Mesothelial cell of epicardium (in vitro differentiated cells): ENCODE data around the gene RUNX2. TPM values are rescaled to one million over a fixed set of nuclear protein-coding genes. Genes with fewer than 3 reads are reported as not detected.

Experiments
- DNase-seq, 2 experiments: peaks; one replicate each; pipeline ENCODE4 v3.0.0; 2021; ENCODE audit warnings: low spot score in 2 of 2; ENCODE audit not compliant: unreplicated experiment in 2 of 2
- H3K27ac Mint-ChIP-seq: 2 replicates; pipeline ENCODE4 v1.8.0; 2021; ENCODE audit warnings: mixed read lengths
- H3K27me3 Mint-ChIP-seq: 2 replicates; pipeline ENCODE4 v1.8.0; 2021; ENCODE audit warnings: low read depth, mixed read lengths
- H3K36me3 Mint-ChIP-seq: 2 replicates; pipeline ENCODE4 v1.8.0; 2021; ENCODE audit warnings: mixed read lengths
- H3K4me1 Mint-ChIP-seq: 2 replicates; pipeline ENCODE4 v1.8.0; 2021; ENCODE audit warnings: mixed read lengths
- H3K4me3 Mint-ChIP-seq: 2 replicates; pipeline ENCODE4 v1.8.0; 2021; ENCODE audit warnings: mild to moderate bottlenecking, moderate library complexity, mixed read lengths
- H3K9me3 Mint-ChIP-seq: 2 replicates; pipeline ENCODE4 v1.8.0; 2021; ENCODE audit warnings: mixed read lengths
- CTCF ChIP-seq: fragments of 200-600 bp; sonication (generic); IDR thresholded peaks from one replicate; pipeline ENCODE4 v1.5.0; 2021; ENCODE audit warnings: antibody characterized with exemption; ENCODE audit not compliant: unreplicated experiment
- total RNA-seq: library from RNA; stranded (reverse); gene quantifications from 3 replicates; pipeline ENCODE4 v1.2.1, GENCODE V29; 2021

Gene RUNX2
- total RNA-seq, 1 donor from 2014 or later = 4.4 TPM

GRCh38 chr6:45488889-45489288 is 160.8 kb downstream of the RUNX2 start:
- no peaks in the 10 kb centered on the region for H3K36me3 Mint-ChIP-seq
- no peak for TF ChIP-seq CTCF
- no peak overlapping the region for H3K4me3 Mint-ChIP-seq
- peaks cover 3% of the 10 kb centered on the region for H3K27me3 Mint-ChIP-seq
- no peak for DNase-seq
- H3K4me1 Mint-ChIP-seq = peaks cover under 1% of the 10 kb centered on the region
- no peak overlapping the region for H3K27ac Mint-ChIP-seq
- H3K9me3 Mint-ChIP-seq = no peaks in the 10 kb centered on the region

GRCh38 chr6:45491048-45491735 is 163.1 kb downstream of the RUNX2 start:
- Mint-ChIP-seq H3K9me3 (no peaks in the 10 kb centered on the region), H3K27ac (no peak overlapping the region), H3K4me3 (no peak overlapping the region), H3K27me3 (peaks cover 5% of the 10 kb centered on the region), H3K36me3 (no peaks in the 10 kb centered on the region), H3K4me1 (peaks cover 6% of the 10 kb centered on the region)
- TF ChIP-seq CTCF = no peak
- DNase-seq = no peak

GRCh38 chr6:45491874-45492273 is 163.7 kb downstream of the RUNX2 start:
- H3K9me3 Mint-ChIP-seq = no peaks in the 10 kb centered on the region
- TF ChIP-seq CTCF = no peak
- H3K27ac Mint-ChIP-seq = no peak overlapping the region
- peaks cover 11% of the 10 kb centered on the region for H3K27me3 Mint-ChIP-seq
- H3K36me3 Mint-ChIP-seq = no peaks in the 10 kb centered on the region
- peaks cover 6% of the 10 kb centered on the region for H3K4me1 Mint-ChIP-seq
- H3K4me3 Mint-ChIP-seq = no peak overlapping the region
- no peak for DNase-seq

GRCh38 chr6:45493761-45494160 is 165.6 kb downstream of the RUNX2 start:
- peaks cover 18% of the 10 kb centered on the region for H3K27me3 Mint-ChIP-seq
- DNase-seq = no peak
- peaks cover 8% of the 10 kb centered on the region for H3K4me1 Mint-ChIP-seq
- TF ChIP-seq CTCF = no peak
- H3K9me3 Mint-ChIP-seq = no peaks in the 10 kb centered on the region
- no peak overlapping the region for H3K27ac Mint-ChIP-seq
- no peaks in the 10 kb centered on the region for H3K36me3 Mint-ChIP-seq
- H3K4me3 Mint-ChIP-seq = no peak overlapping the region

- Mint-ChIP-seq H3K27ac (no peak overlapping the region), H3K4me1 (peaks cover 9% of the 10 kb centered on the region), H3K36me3 (no peaks in the 10 kb centered on the region), H3K27me3 (peaks cover 19% of the 10 kb centered on the region), H3K4me3 (no peak overlapping the region), H3K9me3 (no peaks in the 10 kb centered on the region)
- no peak for TF ChIP-seq CTCF
- DNase-seq = no peak
These were observed 166.4 kb downstream of the RUNX2 start for GRCh38 chr6:45494416-45495135.
